ENCODE measurements around the gene TWNK.

TWNK gene

DNA sequence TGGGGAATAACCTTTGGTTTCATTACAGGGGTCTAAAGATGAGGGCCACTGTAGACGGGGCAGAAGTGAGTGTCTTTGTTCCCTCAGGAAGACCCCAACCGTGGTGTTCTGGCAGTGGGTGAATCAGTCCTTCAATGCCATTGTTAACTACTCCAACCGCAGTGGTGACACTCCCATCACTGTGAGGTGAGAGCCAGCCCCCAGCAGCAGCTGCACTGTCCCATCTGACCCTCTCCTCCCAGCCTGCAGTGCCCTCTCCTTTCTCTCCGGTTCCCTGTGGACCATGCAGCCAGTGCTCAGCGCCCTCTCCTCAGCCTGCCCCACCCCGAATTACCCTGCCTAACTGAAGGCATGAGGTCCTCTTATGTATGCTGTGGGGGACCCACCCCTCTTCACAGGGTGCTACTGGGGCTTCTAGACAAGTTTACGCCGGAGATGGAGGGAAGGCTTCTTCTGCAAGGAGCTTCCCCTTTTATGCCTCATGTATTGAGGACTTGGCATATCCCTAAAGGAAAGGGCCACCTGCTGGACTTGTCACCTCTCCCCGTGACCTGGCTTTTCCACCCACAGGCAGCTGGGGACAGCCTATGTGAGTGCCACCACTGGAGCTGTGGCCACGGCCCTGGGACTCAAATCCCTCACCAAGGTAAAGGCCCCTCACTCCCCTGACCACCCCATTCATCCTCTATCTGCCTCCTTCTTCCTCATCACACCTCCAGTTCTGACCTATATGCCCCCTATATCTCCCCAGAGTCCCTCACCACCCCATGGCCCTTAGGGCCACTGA is 48.8 kb downstream of the TWNK start:
- TF ChIP-seq, protein P1, sequence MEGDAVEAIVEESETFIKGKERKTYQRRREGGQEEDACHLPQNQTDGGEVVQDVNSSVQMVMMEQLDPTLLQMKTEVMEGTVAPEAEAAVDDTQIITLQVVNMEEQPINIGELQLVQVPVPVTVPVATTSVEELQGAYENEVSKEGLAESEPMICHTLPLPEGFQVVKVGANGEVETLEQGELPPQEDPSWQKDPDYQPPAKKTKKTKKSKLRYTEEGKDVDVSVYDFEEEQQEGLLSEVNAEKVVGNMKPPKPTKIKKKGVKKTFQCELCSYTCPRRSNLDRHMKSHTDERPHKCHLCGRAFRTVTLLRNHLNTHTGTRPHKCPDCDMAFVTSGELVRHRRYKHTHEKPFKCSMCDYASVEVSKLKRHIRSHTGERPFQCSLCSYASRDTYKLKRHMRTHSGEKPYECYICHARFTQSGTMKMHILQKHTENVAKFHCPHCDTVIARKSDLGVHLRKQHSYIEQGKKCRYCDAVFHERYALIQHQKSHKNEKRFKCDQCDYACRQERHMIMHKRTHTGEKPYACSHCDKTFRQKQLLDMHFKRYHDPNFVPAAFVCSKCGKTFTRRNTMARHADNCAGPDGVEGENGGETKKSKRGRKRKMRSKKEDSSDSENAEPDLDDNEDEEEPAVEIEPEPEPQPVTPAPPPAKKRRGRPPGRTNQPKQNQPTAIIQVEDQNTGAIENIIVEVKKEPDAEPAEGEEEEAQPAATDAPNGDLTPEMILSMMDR (IDR thresholded peaks at IDR 0.05; ENCODE audit: insufficient read depth, low read depth, low read length, missing control alignments): no peak
- no peak overlapping the region for H3K4me3 ChIP-seq (ENCODE audit: low read length)
- DNase-seq (ENCODE audit: low read depth): no peak

DNA sequence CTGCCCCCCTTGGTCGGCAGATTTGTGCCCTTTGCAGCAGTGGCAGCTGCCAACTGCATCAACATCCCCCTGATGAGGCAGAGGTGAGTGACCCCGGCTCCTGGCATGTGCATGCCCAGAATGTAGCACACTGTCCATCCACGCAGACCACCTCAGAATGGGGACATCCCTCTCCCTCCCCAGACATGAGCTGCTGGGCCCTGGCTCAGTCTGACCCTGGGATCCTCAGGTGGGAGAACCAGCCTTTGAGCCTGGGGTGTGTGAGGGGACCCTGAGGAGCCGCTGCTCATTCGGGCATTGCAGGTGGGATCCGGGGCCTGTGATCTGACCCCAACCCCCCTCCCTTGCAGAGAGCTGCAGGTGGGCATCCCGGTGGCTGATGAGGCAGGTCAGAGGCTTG is 49.4 kb downstream of the TWNK start:
- TF ChIP-seq, protein P1 (IDR thresholded peaks at IDR 0.05; ENCODE audit: insufficient read depth, low read depth, low read length, missing control alignments): no peak

DNA sequence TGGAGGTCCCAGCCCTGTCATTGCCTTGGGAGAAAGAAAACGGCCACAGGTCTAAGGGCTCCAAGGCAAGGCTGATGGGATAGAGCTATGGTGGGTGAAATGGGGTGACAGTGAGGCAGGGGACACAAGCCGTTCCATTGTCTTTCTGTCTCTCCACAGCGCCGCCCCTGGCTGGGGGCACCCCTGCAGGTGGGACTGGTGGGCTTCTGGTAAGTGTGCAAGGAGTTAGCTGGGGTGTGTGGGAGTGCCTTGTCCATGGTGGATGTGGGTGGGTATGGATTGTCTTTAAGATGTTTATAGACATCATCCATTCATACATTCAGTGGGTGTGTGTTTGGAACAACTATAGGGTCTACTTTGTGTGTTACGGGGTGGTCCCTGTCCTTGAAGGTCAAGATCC is 51.1 kb downstream of the TWNK start:
- DNase-seq (ENCODE audit: low read depth): no peak
- no peak overlapping the region for H3K4me3 ChIP-seq (ENCODE audit: low read length)
- TF ChIP-seq, protein P1 (IDR thresholded peaks at IDR 0.05; ENCODE audit: insufficient read depth, low read depth, low read length, missing control alignments): no peak

More for the DNA sequence above, 49.4 kb downstream of the TWNK start:
- no peak overlapping the region for H3K4me3 ChIP-seq (ENCODE audit: low read length)
- DNase-seq (ENCODE audit: low read depth): no peak

DNA sequence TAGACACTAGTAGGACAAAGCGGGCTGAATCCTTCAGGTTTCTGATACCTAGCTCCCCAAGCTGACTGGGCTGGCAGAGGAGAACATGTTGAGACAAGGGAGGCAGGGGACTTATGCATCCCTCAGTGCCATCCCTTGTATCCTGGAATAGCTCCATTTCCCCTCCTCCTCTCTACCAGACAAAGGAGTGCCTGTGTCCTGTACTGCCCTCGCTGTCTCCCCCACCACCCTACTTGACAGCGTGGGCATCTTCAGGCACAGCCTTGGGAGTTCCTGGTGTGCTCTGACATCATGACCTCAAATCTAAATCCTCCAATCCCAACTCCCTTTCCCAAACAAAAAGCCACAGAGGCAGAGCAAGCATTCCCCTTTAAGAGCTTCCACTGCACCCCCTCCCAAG is 52.7 kb downstream of the TWNK start:
- H3K4me3 ChIP-seq (ENCODE audit: low read length): no peak overlapping the region
- TF ChIP-seq, protein P1 (IDR thresholded peaks at IDR 0.05; ENCODE audit: insufficient read depth, low read depth, low read length, missing control alignments): no peak
- DNase-seq (ENCODE audit: low read depth): no peak

DNA sequence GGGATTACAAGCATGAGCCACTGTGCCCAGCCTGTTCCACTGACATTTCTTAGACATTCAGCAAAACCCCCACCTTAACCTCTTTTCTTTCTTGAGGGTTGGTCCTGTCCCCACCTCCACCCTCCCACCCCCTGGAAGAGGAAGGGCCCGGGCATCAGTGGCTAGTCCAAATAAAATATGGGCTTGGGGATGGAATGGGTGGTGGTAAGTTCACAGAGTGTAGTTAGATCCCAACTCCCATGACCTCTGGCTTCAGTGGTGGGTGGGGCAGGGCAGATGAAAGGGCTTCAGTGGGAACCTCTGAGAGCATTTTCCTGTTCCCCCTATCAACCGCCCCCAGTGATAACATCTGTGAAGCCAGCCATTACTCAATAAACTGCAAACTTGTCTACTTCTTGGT is 53.5 kb downstream of the TWNK start:
- DNase-seq (ENCODE audit: low read depth): no peak
- H3K4me3 ChIP-seq (ENCODE audit: low read length): no peak overlapping the region
- TF ChIP-seq, protein P1 (IDR thresholded peaks at IDR 0.05; ENCODE audit: insufficient read depth, low read depth, low read length, missing control alignments): no peak

DNA sequence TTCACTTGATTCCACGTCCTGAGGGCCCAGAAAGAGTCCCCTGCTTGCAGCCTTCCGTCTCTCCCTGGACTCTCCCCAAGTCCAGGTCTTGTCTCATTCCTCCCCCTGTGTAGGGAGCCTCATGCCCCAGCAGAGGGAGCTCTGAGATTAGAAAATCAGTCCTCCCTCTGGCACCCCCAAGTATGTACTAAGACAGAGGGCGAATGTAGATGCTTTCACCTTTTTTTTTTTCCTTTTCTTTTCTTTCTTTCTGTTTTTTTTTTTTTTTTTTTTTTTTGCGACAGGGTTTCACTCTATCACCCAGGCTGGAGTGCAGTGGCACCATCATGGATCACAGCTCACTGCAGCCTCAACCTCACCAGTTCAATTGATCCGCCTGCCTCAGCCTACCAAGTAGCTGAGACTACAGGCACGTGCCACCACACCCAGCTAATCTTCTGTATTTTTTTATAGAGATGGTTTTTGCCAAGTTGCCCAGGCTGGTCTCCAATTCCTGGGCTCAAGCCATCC is 54.0 kb downstream of the TWNK start:
- H3K4me3 ChIP-seq (ENCODE audit: low read length): no peak overlapping the region
- TF ChIP-seq, protein P1 (IDR thresholded peaks at IDR 0.05; ENCODE audit: insufficient read depth, low read depth, low read length, missing control alignments): peak; percentile 95
- DNase-seq (ENCODE audit: low read depth): peak; percentile 87

DNA sequence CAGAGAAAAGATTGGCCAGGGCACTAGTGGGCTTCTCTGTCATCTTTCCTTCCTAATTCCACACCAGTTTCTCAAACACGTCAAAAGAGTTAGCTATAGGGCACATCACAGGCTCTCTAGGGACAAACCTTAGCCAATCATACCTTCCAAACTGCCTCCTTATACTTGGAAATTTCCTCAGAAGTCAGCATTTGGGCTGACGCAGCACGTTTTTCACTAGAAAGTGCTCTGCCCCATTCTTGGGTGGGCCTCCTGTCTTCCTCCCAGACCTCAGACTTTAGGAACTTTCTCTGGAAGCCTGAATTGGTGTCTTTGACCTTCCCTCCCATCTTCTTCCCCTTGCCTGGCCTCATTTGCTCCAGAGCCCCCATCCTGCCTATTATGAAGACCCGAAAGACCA is 54.8 kb downstream of the TWNK start:
- TF ChIP-seq, protein P1 (IDR thresholded peaks at IDR 0.05; ENCODE audit: insufficient read depth, low read depth, low read length, missing control alignments): no peak
- H3K4me3 ChIP-seq (ENCODE audit: low read length): peak overlapping the region; percentile 68
- DNase-seq (ENCODE audit: low read depth): no peak

Data from epithelial cell of esophagus (primary cell).